ENCODE data around the gene IGLL5.

IGLL5 gene

DNA sequence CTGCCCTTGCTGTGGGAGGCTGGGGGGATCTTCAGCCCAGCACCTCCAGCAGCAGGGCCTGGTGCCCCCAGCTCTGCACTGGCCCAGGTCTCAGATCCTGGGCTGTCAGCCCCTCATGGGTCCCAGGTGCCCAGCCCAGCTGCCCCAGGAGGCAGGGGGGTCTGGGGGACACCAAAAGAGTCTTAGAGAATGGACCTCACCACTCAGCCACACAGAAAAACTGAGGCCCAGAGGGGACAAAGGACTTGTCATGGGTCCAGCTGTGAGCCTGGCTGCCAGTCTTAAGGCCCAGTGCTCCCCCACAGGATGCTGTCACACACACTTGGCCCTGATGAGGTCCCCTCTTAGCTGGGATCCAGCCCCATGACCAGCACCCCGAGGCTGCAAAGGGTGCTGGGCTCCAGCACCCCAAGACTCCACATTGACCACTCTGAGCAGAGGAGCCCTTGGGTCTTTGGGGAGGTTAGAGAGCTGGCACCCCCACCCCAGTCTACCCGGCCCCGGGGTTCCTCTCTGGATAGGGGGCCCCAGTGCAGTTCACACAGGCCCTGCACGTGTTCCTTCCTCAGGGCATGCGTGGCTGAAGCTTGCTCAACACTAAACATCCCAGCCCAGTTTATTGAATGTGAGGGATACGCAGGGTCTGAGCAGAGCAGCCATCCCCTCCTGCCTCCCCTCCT is 54.4 kb downstream of the IGLL5 start:
- DNase-seq, result no peak

DNA sequence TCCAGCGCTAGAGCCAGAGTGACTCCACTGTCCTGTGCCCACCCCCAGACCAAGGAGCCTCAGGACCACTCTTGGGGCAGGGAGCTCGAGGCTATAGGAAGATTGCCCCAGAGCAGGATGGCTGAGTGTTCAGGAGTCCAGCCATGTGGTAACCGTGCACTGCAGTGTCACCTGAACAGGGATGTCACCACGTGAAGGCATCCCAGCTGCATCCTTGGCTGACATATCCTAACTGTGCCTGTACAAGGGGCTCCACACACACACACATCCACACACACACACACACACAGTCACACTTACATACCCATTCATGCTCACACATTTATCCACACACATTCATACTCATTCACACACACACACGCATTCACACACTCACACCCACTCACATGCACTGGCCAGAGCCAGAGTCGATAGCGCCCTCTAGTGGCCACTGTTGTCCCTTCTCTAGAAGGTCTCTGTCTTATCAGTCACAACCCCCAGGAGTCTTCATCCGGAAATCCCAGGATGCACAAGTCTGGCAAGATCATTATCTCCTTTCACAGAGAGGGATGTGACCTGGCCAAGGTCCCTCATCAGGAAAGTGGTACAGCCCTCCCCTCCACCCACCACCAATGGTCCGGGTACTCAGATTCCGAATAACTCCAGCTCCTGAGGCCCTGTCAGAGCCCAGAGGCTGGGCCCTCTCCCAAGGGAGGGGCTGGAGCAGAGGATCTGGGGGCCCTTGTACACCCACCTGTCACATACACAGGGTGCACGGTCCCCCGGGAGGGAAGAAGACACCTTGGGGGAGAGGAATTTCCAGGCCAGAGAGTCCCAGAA is 55.1 kb downstream of the IGLL5 start:
- peak; percentile 84 to 85 for DNase-seq

DNA sequence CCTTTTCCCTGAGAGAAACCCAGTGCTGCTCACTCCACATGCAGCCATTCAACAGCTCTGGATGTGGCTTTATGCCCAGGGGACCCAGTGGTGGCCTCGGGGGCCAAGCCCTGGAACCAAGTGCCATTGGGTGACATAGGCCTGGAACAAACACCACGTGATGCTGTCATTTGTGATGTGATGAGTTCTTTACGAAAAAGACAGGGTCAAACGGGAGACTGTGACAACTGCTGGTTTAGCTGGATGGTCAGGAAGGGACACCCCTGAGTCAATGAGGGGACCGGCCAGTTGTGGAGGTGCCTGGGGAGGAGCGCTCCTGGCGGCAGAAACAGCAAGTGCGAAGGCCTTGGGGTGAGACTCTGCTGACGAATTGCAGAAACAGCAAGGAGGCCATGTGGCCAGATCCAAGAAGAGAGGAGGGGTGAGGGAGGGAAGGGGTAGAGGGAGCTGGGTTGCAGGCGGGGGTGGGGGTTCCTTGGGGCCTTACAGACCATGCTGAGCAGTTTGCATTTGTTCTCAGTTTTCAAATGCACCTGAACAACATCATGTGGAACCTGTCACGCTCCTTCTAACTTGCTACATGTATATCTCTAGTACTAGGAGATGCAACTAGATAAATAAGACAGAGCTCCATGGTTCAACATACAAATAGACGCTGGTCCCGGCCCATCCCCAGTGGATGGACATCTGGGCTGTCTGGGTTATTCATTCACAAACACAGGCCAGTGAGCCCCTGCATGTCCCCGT is 56.1 kb downstream of the IGLL5 start:
- peak in 1 of 2 experiments; percentile 1 for DNase-seq

DNA sequence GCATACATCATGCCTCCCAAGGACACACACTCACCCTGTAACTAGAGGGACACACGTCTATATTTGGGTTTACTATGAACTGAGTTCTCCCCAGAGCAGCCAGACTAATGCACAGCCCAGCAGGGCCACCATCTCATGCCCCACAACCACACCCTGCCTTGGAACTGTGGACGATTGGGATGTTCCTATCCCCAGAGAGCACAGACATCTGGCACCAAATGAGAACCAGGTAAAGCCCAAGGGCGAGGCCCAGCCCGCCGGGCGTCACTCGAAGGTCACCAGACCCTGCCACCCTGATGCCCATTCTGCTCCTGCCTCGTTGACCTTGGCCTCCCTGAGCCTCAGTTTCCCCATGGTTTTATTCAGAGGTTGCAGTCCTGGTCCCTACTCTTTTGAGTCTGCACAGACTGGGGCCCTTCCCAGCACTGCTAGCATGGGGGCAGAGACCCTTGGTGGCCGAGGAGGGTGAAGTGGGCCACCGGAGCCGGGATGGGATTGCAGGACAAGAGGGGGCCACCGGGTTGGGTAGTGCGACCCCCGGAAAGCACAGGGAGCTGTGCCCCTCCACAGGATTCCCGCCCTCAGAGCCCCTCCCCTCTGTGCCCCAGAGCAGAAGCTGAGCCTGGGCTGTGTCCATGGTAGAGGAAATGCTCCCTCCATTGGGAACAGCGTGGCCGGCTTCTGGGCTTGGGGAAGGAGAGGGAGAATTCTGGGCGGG is 56.8 kb downstream of the IGLL5 start:
- peak in 1 of 2 experiments; percentile 1 for DNase-seq

DNA sequence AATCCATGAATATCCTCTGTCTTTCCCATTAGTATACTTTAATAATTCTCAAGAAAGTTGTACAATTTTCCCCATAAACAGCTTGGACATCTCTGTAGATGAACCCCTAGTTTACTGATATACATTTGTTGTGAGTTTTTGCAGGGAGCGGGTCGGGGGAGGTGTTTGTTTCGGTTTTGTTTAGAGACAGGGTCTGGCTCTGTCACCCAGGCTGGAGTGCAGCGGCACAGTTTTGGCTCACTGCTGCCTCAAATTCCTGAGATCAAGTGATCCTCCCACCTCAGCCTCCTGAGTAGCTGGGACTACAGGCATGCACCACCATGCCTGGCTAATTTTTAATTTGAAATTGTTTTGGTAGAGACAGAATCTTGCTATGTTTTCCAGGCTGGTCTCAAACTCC is 57.6 kb downstream of the IGLL5 start:
- no peak for DNase-seq

All from activated CD4-positive, alpha-beta T cell treated with anti-CD3 and anti-CD28 coated beads, Interleukin-2, amount 50 U/mL, for 48 hours (primary cell).